ENCODE results near the gene NFASC.

DNA sequence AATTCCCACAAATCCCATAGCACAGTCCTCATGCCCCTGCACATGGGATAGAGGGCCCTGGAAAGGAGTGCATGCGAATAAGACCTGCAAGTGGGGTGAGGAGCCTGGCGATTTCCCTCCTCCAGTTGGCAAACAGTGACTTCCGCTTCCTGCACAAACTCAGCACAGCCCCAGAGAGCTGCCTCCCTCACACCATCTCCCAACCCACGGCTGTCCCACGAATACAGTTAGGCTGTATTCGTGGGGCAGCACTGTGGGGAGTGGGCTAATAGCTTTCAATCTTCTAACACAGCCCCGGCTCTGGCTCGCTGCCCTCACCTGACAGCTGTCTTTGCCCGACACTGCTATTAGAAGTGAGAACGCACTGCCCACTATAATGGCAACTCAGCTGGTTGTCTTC lies 144.1 kb downstream of the NFASC start:
- no peak for TF ChIP-seq ZNF232 (CRISPR knock-in tag; IDR thresholded peaks at IDR 0.05)
- TF ChIP-seq, protein P1, sequence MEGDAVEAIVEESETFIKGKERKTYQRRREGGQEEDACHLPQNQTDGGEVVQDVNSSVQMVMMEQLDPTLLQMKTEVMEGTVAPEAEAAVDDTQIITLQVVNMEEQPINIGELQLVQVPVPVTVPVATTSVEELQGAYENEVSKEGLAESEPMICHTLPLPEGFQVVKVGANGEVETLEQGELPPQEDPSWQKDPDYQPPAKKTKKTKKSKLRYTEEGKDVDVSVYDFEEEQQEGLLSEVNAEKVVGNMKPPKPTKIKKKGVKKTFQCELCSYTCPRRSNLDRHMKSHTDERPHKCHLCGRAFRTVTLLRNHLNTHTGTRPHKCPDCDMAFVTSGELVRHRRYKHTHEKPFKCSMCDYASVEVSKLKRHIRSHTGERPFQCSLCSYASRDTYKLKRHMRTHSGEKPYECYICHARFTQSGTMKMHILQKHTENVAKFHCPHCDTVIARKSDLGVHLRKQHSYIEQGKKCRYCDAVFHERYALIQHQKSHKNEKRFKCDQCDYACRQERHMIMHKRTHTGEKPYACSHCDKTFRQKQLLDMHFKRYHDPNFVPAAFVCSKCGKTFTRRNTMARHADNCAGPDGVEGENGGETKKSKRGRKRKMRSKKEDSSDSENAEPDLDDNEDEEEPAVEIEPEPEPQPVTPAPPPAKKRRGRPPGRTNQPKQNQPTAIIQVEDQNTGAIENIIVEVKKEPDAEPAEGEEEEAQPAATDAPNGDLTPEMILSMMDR (IDR thresholded peaks at IDR 0.05), result no peak
- no peak for TF ChIP-seq TEAD4 (CRISPR knock-in tag; IDR thresholded peaks at IDR 0.05)
- no peak for TF ChIP-seq PRRX2 (CRISPR knock-in tag; IDR thresholded peaks at IDR 0.05)
- no peak for TF ChIP-seq SP1 (CRISPR knock-in tag; conservative IDR thresholded peaks at IDR 0.05)
- TF ChIP-seq, protein P2, sequence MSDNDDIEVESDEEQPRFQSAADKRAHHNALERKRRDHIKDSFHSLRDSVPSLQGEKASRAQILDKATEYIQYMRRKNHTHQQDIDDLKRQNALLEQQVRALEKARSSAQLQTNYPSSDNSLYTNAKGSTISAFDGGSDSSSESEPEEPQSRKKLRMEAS (CRISPR knock-in tag; IDR thresholded peaks at IDR 0.05), result no peak
- TF ChIP-seq, protein P3, sequence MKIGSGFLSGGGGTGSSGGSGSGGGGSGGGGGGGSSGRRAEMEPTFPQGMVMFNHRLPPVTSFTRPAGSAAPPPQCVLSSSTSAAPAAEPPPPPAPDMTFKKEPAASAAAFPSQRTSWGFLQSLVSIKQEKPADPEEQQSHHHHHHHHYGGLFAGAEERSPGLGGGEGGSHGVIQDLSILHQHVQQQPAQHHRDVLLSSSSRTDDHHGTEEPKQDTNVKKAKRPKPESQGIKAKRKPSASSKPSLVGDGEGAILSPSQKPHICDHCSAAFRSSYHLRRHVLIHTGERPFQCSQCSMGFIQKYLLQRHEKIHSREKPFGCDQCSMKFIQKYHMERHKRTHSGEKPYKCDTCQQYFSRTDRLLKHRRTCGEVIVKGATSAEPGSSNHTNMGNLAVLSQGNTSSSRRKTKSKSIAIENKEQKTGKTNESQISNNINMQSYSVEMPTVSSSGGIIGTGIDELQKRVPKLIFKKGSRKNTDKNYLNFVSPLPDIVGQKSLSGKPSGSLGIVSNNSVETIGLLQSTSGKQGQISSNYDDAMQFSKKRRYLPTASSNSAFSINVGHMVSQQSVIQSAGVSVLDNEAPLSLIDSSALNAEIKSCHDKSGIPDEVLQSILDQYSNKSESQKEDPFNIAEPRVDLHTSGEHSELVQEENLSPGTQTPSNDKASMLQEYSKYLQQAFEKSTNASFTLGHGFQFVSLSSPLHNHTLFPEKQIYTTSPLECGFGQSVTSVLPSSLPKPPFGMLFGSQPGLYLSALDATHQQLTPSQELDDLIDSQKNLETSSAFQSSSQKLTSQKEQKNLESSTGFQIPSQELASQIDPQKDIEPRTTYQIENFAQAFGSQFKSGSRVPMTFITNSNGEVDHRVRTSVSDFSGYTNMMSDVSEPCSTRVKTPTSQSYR (CRISPR knock-in tag; IDR thresholded peaks at IDR 0.05), result no peak
- no peak for TF ChIP-seq FOXJ3 (CRISPR knock-in tag; IDR thresholded peaks at IDR 0.05; ENCODE audit: borderline replicate concordance)
- no peak for TF ChIP-seq ZNF317 (CRISPR knock-in tag; IDR thresholded peaks at IDR 0.05; ENCODE audit: borderline replicate concordance, low read depth)

Data from WTC11 (cell line).